ENCODE measurements around the gene SLC25A34. TPM values are rescaled to one million over a fixed set of nuclear protein-coding genes. Genes with fewer than 3 reads are reported as not detected.
A peak's percentile ranks its signal among the peaks of the same experiment; 100 is the strongest.

SLC25A34 gene
- polyA plus RNA-seq, 1 donor: 2.7 TPM

DNA sequence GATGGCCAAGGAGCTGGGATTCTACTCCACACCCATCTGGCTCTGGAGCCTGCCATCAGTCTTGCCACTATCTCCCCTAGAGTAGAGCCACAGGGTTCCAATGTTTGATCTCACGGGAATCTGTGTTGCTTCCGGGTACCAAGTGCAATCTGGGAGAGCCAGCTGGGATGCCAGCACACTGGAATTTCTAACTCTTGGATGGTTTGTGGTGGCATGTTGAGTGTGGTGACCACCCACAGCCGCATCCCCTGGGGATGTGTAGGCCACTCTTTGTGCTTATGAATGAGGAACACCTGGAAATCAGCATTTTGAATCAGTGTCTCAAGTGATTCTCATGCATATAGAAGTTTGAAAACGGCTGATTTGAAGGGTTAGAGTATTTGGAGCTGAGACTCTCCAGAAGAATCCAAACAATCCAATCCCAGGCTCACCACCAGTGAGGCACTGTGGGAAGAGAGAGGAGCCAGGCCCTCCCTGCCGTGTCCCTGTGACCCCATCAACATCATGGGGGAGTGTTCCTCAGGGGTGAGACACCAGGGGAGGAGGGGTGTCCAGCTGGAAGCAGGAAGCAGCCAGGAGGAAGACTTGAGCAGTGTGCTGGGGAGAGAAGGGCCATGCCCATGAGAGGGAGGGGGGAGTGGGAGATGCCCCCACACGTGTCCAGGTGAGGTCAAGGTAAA, 35.9 kb downstream of the SLC25A34 start:
- no peaks in the 10 kb centered on the region for H3K27me3 ChIP-seq (ENCODE audit: control insufficient read depth, insufficient read depth, low read length)
- no peak for DNase-seq
- no peak overlapping the region for H3K27ac ChIP-seq (ENCODE audit: low read length)
- H3K9me3 ChIP-seq (ENCODE audit: control insufficient read depth, low read depth, low read length): no peaks in the 10 kb centered on the region
- WGBS (ENCODE audit: insufficient coverage, low lambda C conversion rate): no CpG with 5 or more reads among the region's 6 CpGs
- H3K4me3 ChIP-seq (ENCODE audit: low read length): no peak overlapping the region
- H3K4me1 ChIP-seq (ENCODE audit: control insufficient read depth, insufficient read depth, low read length): peaks cover 5% of the 10 kb centered on the region
- peaks cover 85% of the 10 kb centered on the region for H3K36me3 ChIP-seq (ENCODE audit: control insufficient read depth, insufficient read depth, low read length)

- Histone ChIP-seq H3K4me3 (ENCODE audit: low read length) (no peak overlapping the region), H3K27ac (ENCODE audit: low read length) (peak overlapping the region; percentile 46), H3K27me3 (ENCODE audit: control insufficient read depth, insufficient read depth, low read length) (no peaks in the 10 kb centered on the region), H3K4me1 (ENCODE audit: control insufficient read depth, insufficient read depth, low read length) (peaks cover 37% of the 10 kb centered on the region), H3K36me3 (ENCODE audit: control insufficient read depth, insufficient read depth, low read length) (peaks cover 67% of the 10 kb centered on the region), H3K9me3 (ENCODE audit: control insufficient read depth, low read depth, low read length) (no peaks in the 10 kb centered on the region)
- WGBS (ENCODE audit: insufficient coverage, low lambda C conversion rate): no CpG with 5 or more reads among the region's 2 CpGs
- DNase-seq: peak in 1 of 2 donors; percentile 32
Observed at GRCh38 chr1:15775706-15776105, 39.6 kb downstream of the SLC25A34 start.

DNA sequence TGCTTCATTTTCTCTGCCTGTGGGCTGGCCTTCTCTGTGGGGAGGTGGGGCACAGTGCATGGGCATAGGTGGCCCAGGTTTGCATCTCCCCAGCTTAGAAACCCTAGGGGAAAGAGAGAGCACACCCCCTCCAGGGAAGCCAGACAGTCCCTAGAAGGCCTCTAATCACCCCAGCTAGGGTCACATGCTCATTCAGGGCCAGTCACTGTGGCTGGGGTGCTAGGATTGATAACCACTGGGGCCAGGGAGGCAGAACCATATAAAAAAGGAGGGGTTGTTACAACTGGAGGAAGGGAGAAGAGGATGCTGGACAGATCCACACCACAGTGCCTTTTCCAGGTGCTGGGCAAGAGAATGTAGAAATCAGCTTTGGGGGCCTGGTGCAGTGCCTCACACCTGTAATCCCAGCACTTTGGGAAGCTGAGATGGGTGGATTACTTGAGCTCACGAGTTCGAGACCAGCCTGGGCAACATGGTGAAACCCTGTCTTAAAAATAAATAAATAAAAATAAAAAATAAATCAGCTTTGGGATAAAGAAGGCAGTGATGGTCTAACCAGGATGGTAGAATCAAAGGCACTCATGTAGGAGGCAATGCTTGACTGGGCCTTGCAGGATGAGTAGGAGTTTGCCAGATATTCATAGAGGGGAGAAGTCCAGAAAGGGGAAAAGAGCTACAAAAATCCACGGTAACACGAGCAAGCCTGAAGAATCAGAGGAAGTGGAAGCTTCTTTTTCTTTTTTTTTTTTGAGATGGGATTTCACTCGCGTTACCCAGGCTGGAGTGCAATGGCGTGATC, 42.0 kb downstream of the SLC25A34 start:
- no CpG with 5 or more reads among the region's 7 CpGs for WGBS (ENCODE audit: insufficient coverage, low lambda C conversion rate)
- Histone ChIP-seq H3K36me3 (ENCODE audit: control insufficient read depth, insufficient read depth, low read length) (peaks cover 57% of the 10 kb centered on the region), H3K9me3 (ENCODE audit: control insufficient read depth, low read depth, low read length) (no peaks in the 10 kb centered on the region), H3K27ac (ENCODE audit: low read length) (peak overlapping the region; percentile 9), H3K27me3 (ENCODE audit: control insufficient read depth, insufficient read depth, low read length) (no peaks in the 10 kb centered on the region), H3K4me3 (ENCODE audit: low read length) (no peak overlapping the region), H3K4me1 (ENCODE audit: control insufficient read depth, insufficient read depth, low read length) (peaks cover 47% of the 10 kb centered on the region)
- DNase-seq: peak in 1 of 2 donors; percentile 64

GRCh38 chr1:15785683-15786082, 49.6 kb downstream of the SLC25A34 start:
- Histone ChIP-seq H3K27me3 (ENCODE audit: control insufficient read depth, insufficient read depth, low read length) (no peaks in the 10 kb centered on the region), H3K36me3 (ENCODE audit: control insufficient read depth, insufficient read depth, low read length) (peaks cover 41% of the 10 kb centered on the region), H3K27ac (ENCODE audit: low read length) (no peak overlapping the region), H3K4me3 (ENCODE audit: low read length) (no peak overlapping the region), H3K4me1 (ENCODE audit: control insufficient read depth, insufficient read depth, low read length) (peaks cover 19% of the 10 kb centered on the region), H3K9me3 (ENCODE audit: control insufficient read depth, low read depth, low read length) (no peaks in the 10 kb centered on the region)
- no CpG with 5 or more reads among the region's 8 CpGs for WGBS (ENCODE audit: insufficient coverage, low lambda C conversion rate)
- DNase-seq: no peak

GRCh38 chr1:15786581-15786980, 50.5 kb downstream of the SLC25A34 start:
- Histone ChIP-seq H3K4me1 (ENCODE audit: control insufficient read depth, insufficient read depth, low read length) (peaks cover 11% of the 10 kb centered on the region), H3K27me3 (ENCODE audit: control insufficient read depth, insufficient read depth, low read length) (no peaks in the 10 kb centered on the region), H3K4me3 (ENCODE audit: low read length) (no peak overlapping the region), H3K9me3 (ENCODE audit: control insufficient read depth, low read depth, low read length) (no peaks in the 10 kb centered on the region), H3K27ac (ENCODE audit: low read length) (no peak overlapping the region), H3K36me3 (ENCODE audit: control insufficient read depth, insufficient read depth, low read length) (peaks cover 41% of the 10 kb centered on the region)
- no peak for DNase-seq
- no CpG with 5 or more reads among the region's 10 CpGs for WGBS (ENCODE audit: insufficient coverage, low lambda C conversion rate)

DNA sequence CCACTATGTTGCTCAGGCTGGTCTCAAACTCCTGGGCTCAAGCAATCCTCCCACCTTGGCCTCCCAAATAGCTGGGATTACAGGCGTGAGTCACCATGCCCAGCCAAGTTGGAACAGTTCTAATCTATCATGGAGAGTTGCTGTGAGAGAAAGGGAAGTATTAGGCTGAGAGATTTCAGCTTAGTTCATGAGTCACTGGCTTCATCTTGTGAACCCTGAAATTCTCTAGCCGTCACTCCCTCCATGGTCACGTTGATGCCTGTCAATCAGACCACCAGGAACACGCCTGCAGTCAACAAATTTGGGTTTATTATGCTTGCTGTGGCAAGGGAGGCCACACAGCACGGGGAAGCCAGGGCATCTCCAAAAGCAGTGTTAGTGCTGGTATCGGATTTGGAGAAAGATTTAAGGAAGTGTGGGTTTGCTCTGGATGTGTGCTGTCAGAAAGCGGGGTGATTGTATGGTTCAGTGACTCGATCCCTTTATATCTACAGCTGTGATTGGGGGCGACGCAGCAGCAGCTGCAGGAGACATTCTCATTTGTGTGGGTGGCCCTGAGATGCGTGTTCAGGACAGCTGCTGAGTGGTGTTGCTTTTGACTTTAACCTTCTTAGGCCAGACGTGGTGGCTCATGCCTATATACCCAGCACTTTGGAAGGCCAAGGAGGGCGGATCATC, 52.7 kb downstream of the SLC25A34 start:
- no peak for DNase-seq
- peak overlapping the region; percentile 54 for H3K27ac ChIP-seq (ENCODE audit: low read length)
- no CpG with 5 or more reads among the region's 13 CpGs for WGBS (ENCODE audit: insufficient coverage, low lambda C conversion rate)
- H3K4me3 ChIP-seq (ENCODE audit: low read length): no peak overlapping the region
- H3K4me1 ChIP-seq (ENCODE audit: control insufficient read depth, insufficient read depth, low read length): peaks cover 28% of the 10 kb centered on the region
- no peaks in the 10 kb centered on the region for H3K27me3 ChIP-seq (ENCODE audit: control insufficient read depth, insufficient read depth, low read length)
- peaks cover 26% of the 10 kb centered on the region for H3K36me3 ChIP-seq (ENCODE audit: control insufficient read depth, insufficient read depth, low read length)
- H3K9me3 ChIP-seq (ENCODE audit: control insufficient read depth, low read depth, low read length): no peaks in the 10 kb centered on the region

Other genes starting within 250 kb of the SLC25A34 start
- 18.8 TPM for gene CASP9, start 212.0 kb upstream of the SLC25A34 start, polyA plus RNA-seq
- 33.0 TPM for gene DNAJC16, start 209.4 kb upstream of the SLC25A34 start, polyA plus RNA-seq
- gene AGMAT, start 151.2 kb upstream of the SLC25A34 start, polyA plus RNA-seq: 51.9 TPM
- gene DDI2, start 118.8 kb upstream of the SLC25A34 start, polyA plus RNA-seq: 28.5 TPM
- gene PLEKHM2, start 51.9 kb upstream of the SLC25A34 start, polyA plus RNA-seq: 26.6 TPM
- 15.6 TPM for gene TMEM82, start 6.2 kb downstream of the SLC25A34 start, polyA plus RNA-seq
- gene FBLIM1, start 22.5 kb downstream of the SLC25A34 start, polyA plus RNA-seq: 76.8 TPM
- 4.1 TPM for gene UQCRHL, start 71.4 kb downstream of the SLC25A34 start, polyA plus RNA-seq
- 47.8 TPM for gene SPEN, start 111.4 kb downstream of the SLC25A34 start, polyA plus RNA-seq
- gene ZBTB17, start 239.8 kb downstream of the SLC25A34 start, polyA plus RNA-seq: 22.8 TPM

Measured in large intestine (tissue), 3 donors.